Stimulated activated CD8-positive, alpha-beta memory T cell treated with anti-CD3 and anti-CD28 coated beads, Interleukin-2, amount 100 ng/mL, for 1 hour (primary cell): Measurements from ENCODE around the gene ZNF236.

Experiments used
- DNase-seq, 2 donors: peaks; one replicate each; pipeline ENCODE4 v3.0.0-alpha.2; 2020; ENCODE audit warnings: low read depth in 2 of 2

The ZNF236 gene

DNA sequence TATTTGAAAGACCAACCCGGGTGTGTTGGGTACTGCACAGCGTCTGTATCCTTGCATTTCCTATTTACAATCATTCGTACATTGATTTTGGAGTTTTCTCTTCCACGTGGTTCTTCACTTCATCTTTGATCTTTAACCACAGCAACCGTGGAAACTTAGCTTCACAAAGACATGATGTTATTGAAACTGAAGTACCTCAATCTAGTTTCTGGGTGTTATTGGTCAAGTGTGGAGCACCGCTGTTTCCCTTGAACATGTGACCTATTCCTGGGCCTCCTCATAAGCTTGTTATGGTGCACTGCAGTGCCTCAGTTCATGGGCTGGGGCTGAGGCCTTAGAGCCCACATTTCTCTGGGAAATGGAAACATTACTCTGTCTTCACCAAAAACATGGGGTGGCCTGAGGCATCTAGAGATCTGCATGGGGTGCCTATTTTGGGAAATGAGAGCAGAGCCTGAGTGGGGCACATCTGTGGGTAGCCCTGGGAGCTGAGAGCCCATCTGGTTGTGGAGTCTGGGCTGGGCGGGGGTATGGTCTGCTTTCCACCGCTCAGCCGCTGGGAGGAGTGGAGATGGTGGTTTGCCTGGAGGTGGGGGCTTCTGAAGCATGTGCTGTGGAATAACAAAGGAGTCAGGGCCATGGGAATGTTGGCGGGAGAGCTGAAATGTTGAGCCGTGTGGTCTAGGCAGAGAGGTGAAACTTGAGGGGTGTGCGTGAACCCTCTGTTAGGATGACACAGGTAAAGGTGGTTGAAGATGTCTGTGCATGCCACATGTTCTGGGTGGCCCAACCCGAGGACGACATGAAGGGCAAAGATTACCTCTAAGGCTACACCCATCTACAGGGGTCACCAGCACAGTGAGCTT, 37.4 kb downstream of the ZNF236 start:
- no peak for DNase-seq

DNA sequence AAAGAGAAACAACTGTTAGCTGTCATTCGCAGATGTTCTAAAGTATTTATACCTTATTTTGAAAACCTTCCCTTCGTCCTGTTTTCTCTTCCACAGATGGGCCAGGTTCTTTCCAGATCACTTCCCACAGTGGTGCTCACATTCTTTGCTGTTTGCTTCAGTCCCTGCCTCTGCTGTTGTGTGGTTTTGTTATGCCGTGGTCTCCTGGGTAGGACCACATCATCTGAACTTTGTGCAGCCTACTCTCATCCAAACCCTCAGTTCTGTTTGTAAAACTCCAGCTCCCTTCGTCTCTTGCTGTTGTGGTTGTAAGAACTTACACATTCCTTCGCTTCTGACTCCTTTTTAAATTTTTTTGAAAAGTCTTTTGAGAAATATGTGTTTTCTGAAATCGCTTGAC, 38.1 kb downstream of the ZNF236 start:
- DNase-seq = no peak

DNA sequence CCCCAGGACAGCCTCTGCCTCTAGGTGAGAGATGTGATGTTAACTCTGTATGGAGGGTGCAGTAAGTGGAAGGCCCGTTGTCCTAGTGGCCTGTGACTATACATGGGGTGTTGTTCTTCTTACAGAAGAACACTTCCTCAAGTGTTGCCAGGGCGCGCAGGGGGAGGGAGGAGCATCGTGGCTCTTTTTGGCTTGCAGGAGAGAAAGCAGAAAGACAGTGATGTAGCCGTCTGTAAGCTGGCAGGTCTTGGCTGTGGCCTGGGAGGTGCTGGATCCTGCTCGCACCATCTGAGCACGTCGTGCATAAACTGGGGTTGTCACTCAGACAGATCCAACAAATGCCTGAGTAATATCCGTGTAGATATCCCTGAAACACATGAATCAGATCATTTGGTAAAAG, 44.3 kb downstream of the ZNF236 start:
- no peak for DNase-seq

DNA sequence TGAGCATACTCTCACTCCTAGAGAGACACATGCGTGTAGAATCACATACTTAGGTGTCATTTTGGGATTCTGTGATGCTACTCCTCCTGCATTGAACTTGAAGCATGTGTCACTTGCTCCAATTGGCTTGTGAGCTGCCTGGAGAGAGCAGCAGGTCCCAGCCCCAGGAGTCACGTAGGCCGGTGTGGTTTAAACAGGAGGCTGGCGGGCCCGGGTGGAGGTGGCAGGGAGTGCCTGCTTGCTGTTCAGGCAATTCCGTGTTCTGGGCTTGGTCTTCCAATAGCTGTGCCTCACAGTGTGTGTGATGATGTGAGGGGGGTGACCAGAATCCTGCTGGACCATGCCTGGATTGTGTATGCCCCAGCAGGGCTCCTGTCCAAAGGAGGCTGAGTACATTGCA, 51.0 kb downstream of the ZNF236 start:
- DNase-seq = no peak

DNA sequence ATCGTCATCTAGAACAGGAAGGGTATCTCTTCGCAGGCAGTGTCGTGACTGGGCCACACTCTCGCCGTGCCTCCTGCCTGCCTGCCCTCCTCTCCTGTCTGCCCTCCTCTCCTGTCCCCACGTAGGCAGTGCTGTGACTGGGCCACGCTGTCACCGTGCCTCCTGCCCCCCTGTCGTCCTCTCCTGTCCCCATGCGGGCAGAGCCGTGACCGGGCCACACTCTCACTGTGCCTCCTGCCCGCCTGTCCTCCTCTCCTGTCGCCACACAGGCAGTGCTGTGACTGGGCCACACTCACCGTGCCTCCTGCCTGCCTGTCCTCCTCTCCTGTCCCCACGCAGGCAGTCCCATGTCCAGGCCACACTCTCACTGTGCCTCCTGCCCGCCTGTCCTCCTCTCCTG, 51.4 kb downstream of the ZNF236 start:
- DNase-seq = no peak

DNA sequence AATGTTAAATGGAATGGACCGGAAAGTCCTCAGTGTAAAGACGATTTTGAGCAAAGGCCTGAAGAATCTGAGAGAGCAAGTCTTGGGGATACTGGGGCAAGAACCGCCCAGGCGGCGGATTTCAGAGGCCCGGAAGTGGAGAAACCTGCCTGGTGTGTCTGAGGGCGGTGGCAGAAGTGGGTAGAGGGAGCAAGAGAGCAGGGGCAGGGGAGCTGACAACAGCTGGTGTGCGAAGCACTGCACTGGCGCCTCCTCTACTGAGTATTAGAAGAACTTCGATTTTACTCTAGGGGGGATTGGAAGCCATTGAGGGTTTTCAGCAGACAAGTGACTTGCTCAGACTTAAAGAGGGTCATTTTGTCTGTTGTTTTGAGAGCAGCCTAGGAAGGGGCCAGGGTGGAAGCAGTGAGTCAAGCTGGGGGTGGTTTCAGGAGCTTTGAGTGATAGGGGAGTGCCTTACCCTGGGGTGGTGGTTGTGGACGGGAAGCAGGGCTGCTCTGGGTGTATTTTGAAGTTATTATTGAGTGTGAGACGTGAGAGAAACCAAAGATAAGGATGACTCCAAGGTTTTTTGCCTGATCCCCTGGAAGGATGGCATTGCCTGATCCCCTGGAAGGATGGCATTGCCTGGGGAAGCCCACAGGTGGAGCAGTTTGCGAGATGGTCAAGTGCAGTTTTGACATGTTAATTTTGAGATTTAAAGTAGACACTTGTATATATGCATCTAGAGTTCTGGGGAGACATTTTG, 52.5 kb downstream of the ZNF236 start:
- no peak for DNase-seq

DNA sequence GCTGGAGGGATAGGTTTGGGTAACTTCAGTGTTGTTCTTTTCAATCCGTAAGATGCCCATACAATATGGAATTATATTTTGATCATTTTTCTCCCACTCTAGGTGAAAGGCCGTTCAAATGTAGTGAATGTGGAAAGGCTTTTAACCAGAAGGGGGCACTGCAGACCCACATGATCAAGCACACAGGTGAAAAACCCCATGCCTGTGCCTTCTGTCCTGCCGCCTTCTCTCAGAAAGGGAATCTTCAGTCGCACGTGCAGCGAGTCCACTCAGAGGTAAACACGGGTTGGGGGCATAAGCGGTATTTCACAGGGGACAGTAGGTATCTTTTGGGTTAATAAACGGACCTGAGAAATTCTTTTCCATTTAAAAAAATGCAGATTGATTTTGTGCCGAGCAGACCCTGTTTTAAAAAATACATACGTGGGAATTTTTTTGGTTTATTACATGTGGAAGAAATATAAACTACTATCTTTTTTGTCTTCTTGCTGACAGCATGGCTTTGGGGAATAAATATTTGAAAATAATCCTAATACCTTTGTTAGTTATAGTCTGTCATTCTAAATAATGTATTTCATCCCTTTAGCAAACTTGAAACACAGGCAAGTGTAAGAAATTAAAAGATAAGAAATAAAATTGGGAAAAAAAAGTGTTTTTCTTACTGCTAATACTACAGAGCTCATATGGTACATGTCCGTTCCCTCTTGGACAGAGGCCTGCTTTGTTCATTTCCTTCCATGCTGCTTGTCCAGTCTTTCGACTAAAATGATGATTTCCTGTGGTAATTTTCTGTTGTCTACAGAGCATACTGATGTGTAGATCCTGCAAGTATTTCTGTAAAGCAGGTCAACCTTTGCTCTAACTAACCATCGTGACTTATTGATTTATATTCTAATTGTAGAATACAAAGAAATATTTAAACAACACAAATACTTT, 53.3 kb downstream of the ZNF236 start:
- no peak for DNase-seq

DNA sequence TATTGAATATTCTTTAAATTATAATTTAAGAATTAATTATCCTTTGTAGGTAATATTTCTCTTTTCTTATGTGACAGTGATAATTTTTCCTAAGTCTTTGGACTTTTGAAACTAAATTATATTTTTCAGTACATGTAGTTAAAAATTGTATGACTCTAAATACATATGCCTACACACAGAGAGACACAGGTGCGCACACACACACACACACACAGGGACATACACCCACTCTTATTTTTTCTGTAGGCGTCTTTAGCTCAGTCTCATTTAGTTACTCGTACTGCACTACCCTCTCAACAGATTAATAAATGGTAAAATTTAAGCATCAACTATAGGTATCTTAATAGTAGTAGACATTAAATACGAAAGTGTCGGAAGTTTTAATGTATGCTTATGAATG, 56.1 kb downstream of the ZNF236 start:
- no peak for DNase-seq

DNA sequence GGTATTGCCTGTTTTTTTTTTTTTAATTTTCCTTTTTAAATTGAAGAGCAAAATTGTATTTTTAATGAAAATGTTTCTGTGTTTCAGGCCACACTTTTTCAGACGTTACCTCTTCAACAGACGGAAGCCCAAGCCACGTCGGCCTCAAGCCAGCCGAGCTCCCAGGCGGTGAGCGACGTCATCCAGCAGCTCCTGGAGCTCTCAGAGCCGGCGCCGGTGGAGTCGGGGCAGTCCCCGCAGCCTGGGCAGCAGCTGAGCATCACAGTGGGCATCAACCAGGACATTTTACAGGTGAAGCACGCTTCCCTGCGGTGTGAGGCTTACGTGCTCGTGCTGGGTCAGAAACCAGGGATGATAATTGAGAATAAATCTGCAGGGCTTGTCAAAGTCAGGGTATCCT, 57.7 kb downstream of the ZNF236 start:
- DNase-seq = no peak

DNA sequence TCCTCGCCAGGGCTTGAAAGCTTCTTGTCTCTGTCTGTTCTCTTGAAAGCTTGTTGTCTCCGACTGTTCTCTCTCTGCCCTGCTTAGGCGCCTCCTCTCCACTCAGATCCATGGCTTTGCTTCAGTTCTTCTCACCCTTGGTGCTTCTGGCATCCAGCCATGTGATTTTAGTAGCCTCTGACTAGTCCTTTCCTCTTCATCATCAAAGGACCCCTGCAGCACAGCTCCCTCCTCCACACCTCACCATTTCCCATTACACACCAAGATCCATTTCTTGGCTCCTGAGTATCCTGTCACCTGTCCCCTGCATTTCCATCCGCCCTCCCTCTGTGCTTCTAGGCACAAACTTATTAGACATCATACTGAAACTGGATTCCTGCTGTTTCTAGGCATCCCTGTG, 59.4 kb downstream of the ZNF236 start:
- no peak for DNase-seq

DNA sequence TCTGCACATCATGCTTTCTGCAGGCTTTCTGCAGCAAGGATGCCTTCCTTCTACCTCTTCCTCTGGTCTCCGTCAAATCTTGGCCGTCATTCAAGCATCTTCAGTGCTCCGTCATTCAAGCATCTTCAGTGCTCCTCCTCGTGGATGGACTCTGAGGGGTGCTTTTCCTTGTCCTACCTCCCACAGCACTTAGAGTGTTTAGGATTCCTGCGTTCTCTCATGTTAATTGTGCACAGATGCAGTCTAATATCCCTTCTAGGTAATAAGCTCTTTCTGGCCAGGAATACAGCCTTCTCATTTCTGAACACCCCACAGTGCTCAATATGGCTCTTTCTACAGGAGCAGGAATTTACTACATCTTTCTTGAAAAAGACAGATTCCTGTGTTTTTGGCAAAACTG, 59.8 kb downstream of the ZNF236 start:
- DNase-seq = no peak

DNA sequence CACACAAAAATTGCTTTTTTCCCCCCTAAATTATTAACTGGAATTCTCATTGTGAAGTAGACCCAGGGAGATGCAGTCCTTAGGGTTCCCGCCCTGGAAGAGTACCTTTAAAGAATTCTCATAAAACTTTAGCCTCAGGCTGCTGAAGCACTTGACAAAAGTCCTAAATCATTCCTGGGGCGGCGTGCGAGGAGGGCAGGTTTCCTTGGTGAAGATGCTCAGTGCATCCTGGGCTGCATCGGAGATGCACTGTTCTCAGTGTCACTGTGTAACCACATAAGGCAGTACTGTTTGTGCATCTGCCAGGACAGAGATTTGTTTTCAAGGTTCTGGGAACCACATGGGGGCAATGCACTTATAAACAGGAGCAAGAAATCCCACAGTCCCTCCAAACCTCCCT, 62.6 kb downstream of the ZNF236 start:
- no peak for DNase-seq

DNA sequence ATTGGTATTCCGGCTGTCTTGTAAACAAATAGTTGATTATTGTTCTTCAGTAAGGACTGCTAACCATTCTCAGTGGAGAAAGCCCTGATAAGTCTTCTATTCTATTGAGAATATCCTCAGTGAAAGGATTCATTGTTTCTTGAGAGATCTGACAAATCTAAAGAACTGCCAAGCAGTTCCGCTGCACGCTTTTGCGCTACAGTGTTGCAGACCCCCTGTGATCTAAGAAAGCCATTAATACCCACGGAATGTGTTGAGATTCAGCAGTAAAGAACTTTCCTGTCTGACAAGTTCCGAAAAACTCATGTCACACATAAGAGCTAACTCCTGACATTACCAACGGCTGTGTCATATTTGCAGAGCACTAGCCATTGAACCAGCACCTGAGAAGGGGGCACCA, 63.8 kb downstream of the ZNF236 start:
- no peak for DNase-seq

DNA sequence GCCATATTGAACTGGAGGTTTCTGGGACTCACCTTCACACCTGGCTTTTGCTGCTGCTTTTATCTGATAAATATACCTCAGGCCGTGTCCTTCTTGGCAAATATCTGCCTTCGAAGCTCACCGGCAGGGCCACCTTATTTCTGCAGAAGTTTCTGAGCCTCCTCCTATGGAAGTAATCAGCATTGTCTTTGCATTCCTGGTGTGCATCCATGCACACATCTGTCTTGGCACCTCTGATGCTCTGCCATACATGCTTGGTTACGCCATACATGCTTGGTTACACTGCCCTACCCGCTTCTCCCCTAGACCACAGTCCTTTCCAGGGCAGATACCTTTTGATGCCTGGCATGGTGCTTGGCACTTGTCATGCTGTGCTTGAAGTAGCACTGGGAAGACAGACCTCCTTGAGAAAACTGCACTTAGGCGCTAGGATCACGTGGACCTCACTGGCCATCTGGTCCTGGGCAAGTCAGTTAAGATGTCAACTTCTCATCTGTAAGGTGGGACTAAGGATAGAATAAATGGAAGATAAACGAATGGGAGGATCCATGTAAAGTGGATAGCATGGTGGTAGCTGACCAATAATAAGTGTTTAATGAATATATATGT, 66.8 kb downstream of the ZNF236 start:
- DNase-seq = no peak

DNA sequence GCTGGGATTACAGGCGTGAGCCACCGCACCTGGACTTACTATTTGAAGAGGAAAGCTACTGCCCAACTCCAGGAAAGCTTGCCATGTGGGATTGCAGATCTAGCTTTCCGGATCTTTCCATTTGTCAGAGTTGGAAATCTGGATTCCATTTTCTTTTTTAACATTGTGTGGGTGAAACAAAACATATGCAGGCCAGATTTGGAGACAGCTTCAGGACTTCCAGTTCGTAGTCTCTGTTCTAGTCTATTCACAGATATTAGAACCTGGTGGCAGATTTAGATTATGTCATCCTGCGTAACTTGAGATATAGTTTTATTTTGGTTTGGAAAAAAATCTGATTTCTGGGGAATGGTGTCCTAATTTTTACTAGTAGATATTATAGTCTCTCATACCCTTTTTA, 70.5 kb downstream of the ZNF236 start:
- no peak for DNase-seq

DNA sequence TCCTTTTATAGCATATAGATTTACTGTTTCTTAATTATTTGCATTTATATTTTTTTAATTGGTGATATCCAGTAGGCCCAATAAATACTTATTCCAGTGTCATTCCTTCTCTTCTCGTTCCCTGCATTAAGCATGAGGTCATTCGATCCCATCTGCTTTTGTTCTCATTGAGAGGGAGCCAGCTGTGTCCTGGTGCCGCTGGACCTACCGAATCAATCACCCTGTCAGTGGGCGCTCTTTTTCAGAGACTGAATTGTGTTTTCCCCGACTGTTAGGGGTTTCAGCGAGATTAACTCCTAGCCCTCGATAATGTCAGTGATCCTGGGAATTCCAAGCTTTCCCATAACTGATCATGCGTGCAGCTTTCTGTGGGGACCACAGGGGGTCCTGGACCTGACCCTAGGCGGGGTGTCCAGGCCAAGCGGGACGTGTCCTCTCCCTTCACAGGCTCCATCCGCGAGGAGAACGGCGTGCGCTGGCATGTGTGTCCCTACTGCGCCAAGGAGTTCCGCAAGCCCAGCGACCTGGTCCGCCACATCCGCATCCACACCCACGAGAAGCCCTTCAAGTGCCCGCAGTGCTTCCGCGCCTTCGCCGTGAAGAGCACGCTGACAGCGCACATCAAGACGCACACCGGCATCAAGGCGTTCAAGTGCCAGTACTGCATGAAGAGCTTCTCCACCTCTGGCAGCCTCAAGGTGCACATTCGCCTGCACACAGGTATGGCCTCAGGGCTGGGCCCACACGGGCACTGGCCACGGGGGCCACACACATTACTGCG, 72.4 kb downstream of the ZNF236 start:
- no peak for DNase-seq

DNA sequence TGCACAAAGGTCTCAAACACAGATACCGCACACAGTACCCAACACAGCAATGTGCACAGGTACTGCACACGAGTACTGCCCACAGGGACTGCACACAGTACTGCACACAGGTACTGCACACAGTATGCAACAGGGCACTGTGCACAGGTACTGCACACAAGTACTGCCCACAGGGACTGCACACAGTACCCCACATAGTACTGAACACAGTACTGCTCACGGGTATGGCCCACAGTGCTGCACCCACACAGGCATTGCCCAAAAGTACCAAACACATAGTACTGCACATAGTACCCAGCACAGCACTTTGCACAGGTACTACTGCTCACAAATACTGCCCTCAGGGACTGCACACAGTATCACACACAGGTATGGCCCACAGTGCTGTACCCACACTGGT, 73.1 kb downstream of the ZNF236 start:
- no peak for DNase-seq

DNA sequence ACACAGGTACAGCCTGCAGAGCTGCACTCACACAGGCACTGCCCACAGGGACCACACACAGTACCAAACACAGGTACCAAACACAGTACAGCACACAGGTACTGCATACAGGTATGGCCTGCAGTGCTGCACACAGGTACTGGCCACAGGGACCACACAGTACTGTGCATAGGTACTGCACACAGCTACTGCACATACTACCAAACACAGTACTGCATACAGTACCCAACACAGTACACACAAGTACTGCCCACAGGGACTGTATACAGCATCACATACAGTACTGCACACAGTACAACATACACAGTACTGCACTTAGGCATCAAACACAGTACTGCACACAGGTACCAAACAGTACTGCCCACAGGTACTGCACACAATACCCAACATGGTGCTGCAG, 74.3 kb downstream of the ZNF236 start:
- DNase-seq = no peak

DNA sequence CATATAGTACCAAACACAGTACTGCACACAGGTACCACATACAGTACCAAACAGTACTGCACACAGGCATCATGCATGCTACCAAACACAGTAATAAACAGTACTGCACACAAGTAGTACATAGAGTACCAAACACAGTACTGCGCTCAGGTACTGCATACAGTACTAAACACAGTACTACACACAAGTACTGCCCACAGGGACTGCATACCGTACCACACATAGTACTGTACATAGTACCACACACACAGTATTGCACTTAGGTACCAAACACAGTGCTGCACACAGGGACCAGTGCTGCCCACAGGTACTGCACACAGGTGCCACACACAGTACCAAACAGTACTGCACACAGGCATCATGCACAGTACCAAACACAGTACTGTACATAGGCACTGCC, 74.9 kb downstream of the ZNF236 start:
- DNase-seq = no peak

DNA sequence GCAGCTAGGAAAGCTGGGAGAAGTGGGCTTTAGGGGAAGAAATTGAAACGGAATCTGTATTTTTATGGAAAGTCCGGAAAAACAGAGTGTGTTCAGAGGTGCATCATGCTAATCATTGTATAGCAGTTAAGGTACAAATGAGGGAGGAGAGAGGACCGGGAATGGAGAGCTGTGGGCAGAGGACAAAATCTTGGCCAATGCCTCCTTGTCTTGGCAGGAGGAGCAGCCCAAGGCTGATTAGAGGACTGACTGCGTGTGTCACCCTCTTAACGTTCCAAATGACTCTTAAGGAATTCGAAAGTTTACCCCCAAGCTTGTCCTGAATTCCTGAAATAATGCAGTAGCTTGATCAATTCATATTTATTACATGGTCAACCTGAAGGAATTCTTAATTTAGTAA, 81.0 kb downstream of the ZNF236 start:
- no peak for DNase-seq

DNA sequence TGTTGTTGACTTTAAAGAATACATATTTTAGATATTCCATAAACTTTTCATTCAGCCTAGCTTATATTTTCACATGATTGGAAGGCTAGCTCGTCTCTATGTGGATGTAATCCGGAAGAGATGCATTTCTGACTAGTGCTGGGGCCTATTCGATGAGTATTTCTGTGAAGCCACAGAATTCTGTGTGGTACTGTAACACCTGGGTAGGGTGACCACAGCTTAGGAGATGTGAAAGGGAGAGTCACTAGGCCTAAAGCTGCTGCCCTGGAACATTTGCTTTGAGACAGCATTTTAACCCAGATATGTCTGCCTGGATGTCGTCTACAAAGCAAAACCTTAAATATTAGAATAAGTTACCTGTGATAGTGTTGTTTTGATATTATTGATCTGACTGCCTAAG, 83.5 kb downstream of the ZNF236 start:
- no peak for DNase-seq
